Left ventricle myocardium superior (tissue), 1 donor: ENCODE measurements around the gene HECW1. TPM values are rescaled to one million over a fixed set of nuclear protein-coding genes. Genes with fewer than 3 reads are reported as not detected.
"Not testable (repeated sequence)": the region's sequence is repeated elsewhere in the genome, so short reads cannot be mapped to it uniquely, and the experiment has no call there.

Source experiments
- ATAC-seq: fragments of 200-7000 bp; cut with Tn5 transposase; one replicate; pipeline ENCODE4 v1.9.1; 2020; ENCODE audit warnings: mild to moderate bottlenecking, moderate library complexity
- DNase-seq: peaks from one replicate; pipeline ENCODE4 v3.0.0-alpha.2; 2020
- intact Hi-C: fragments of 100-400 bp; cut with micrococcal nuclease; formaldehyde crosslinking; loops from one replicate; pipeline ENCODE4 v1.11.0; 2022
- total RNA-seq: library from RNA; stranded (reverse); fragmentation: NEBNext Ultra II Directional; extraction: Animal tissue kit (Norgen Biotek cat#: 25700); gene quantifications from one replicate; pipeline ENCODE4 v1.2.1, GENCODE V29; 2021
- donor health status: DM: no; HTN: yes; CAD: no; lungs with severe emphysema.

The HECW1 gene
- total RNA-seq, 1 donor from 2014 or later, result not detected

DNA sequence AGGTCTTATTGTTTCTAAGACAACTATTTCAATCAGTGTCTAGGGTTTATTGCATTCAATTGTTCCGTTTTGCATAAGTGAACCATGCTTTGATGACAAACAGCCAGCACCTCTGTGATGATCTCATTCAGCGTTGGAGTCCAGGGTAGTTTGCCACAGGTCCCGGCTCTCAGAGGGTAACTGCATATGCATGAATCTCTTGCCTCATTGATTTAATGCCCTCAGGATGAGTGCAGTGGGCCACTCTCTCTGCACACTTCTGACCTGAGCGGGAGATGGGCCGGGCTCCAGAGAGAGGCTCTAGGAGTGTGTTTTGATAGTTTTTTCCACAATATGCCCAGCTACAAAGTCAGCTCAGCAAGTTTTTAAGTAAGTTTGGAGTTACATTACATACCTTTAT is 83.9 kb downstream of the HECW1 start:
- intact Hi-C loops, result no loop called here
- ATAC-seq, result no peak

DNA sequence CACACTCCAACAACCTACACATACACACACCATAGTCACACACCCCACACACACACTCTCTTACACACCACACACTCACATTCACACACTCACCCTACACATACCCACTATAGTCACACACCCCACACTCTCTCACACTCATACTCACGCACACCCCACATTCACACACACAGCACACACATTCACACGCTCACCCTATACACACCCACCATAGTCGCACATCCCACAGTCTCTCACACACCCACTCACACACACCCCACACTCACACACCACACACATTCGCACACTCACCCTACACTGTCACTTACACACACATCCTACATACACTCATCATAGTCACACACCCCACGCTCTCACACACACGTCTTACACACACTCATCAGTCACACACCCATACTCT is 85.6 kb downstream of the HECW1 start:
- no peak for ATAC-seq
- intact Hi-C loops, result no loop called here
- no peak for DNase-seq

More for the DNA sequence above, 83.9 kb downstream of the HECW1 start:
- DNase-seq, result no peak

DNA sequence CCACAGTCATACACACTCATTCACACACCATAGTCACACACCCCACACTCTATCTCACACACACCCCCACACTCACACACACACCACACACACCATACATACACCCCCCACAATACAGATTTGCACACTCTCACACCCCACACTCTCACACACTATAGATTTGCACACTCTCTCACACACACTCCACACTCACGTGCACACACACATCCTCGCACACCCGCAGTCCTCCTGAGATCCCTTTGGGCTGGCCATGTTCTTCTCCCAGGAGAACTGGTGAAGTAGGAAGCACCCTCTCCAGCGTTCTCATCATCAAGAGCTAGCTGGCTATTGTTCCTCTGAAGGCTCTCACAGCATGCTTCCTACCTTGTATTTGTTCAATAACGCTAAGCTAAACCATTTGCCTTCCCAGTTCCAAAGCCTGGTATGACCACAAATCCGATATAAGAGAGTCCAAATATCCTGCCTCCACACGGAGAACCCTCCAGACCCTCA is 86.2 kb downstream of the HECW1 start:
- intact Hi-C loops, result no loop called here
- DNase-seq (no peak), ATAC-seq (no peak)

DNA sequence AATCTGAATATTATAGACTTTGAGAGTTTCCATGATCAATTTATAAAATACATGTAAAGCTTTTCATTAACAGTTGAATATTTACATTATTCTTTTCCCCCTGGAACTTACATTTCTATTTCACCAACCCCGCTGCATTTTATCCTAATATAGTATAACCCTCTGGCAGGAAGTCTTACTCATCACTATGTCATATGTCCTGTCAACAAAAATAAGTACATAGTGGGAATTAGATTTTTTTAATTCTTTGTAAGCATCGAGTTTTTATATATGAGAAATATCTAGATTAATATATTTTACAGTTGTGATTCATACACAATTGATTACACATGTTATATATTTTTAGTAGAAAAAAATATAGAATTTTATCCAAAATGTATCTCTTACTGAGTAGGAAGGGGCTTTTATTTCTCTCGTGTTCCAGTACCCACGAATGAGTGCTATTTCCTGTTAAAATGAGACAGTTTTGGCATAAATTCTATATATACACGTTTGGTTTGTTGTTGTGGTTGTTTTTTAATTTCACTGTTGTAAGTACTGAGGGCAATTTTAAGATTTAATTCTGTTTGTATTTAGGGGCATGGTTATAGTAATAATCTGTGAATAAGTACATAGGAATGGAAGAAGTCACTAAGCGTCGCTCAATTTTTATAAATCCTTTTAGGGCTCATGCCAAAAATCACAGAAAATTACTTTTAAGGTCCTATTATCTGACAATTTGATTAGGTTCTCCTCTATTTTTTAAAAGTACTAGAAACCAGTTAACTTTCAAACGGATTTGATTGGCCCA is 87.1 kb downstream of the HECW1 start:
- no peak for ATAC-seq
- intact Hi-C loops, result no loop called here
- DNase-seq, result no peak

DNA sequence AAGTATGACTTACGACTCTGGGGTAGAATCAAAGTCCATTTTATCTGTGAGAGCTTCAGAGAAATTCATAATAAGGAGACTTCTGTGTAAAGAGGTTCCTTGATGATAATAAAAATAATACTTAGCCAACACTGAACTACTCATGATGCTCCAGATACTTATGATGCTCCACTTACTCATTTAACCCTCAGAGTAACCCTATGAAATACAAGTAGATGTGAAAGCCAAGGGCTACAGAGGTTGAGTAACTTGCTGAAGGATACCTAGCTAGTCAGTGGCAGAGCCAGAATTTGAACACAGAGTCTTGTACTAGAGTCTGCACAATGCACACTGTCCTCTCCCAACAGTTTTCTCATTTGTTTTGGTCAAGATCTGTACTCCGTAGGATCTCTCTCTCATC is 89.5 kb downstream of the HECW1 start:
- intact Hi-C loops, result no loop called here
- DNase-seq (no peak), ATAC-seq (no peak)

DNA sequence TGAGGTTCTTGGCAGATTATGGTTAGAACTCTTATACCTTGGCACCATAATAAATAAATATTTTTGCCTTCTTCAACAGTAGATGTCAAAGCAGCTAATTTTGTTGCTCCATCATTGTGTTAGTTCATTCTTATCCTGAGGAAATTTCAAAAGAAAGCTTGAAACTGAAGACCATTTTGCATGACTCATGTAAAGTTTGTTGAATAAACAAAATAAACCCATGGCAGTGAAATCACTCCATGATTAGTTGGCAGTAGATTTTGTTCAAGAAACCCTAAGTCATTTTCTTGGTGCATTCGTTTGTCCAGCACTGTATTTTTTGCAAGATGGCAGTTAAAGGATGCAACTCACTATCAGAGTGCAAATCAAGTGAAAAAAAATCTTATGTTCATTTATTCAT is 91.6 kb downstream of the HECW1 start:
- DNase-seq (no peak), ATAC-seq (no peak)
- intact Hi-C loops, result no loop called here

DNA sequence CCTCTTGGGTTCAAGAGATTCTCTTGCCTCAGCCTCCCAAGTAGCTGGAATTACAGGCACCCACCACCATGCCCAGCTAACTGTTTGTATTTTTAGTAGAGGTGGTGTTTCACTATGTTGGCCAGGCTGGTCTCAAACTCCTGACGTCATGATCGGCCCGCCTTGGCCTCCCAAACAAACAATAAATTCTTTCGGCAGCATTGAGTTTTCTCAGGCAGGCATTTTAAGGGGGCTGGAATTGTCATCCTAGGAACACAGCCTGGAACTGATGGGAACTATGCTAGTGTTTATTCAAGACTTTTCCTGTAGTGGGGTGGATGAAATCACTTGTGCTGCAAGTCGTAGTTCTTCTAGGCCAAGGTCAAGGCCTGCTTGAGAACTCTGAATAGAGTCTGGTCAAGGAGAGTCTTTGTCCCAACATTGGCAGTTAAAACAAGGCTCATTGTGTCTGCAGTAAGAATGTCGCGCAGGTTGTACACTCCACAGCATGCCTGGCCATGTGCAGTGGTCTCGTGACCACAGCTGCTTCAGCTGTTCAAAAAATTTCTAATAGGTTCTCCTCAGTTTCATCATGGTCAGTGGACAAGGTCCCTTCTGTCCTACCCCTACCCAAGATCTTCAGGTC is 92.8 kb downstream of the HECW1 start:
- ATAC-seq (no peak), DNase-seq (no peak)
- intact Hi-C loops, result no loop called here

DNA sequence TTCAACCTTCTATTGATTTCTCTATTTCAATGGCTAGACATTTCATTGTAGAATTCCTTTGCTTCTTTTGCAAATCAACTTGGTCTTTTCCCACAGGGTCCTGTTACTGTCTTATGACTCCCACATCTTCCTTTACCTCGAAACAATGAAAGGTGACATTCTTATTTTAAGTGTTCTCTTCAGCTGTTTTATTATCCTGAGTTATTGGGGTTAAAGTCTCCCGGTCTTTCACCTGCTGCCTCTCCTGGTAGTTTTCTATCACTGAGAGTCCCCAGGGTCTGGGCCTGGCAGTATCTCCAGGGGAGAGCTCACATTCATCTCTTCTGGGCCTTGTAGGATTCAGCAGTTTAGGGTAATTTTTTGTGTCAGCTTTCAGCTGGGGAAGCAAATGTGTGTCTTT is 95.8 kb downstream of the HECW1 start:
- intact Hi-C loops, result no loop called here
- no peak for DNase-seq
- no peak for ATAC-seq

DNA sequence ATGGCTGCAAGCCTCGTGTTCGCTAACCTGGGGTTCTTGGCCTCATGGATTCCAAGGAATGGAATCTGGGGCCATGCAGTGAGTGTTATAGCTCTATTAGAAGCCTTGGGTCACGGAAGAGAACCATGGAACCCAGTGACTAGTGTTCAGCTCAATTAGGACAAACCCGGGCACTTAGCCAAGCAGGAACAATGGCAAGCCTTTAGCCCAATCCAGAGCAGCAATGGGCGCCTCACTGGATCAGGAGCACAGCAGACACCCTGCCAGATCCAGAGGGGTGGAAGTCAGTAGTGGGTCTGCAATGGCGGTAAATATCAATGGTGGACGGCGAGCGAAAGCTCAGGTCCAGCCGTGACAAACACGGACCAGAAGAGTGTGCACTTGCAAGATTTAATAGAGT is 98.1 kb downstream of the HECW1 start:
- ATAC-seq, DNase-seq, intact Hi-C loops: not testable (repeated sequence)

DNA sequence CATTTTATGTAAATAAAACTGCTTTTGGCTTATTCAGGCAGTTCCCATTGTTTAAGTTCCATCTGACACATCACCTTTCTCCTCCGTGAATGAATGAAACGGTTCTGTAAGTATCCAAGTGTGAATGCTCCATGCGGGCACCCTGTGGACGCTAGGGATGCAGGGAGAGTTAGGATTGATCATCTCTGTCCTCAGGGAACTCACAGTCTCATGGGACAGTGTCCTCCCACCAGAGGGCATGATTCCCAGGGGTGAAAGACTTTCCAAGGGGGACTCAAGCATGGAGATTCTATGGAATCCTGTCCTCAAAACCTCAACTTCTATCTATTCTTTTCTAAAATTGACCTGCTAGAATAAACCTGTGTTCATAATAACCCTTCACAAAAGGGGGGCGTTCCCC is 98.8 kb downstream of the HECW1 start:
- intact Hi-C loops, result no loop called here
- DNase-seq, result no peak
- ATAC-seq, result no peak

DNA sequence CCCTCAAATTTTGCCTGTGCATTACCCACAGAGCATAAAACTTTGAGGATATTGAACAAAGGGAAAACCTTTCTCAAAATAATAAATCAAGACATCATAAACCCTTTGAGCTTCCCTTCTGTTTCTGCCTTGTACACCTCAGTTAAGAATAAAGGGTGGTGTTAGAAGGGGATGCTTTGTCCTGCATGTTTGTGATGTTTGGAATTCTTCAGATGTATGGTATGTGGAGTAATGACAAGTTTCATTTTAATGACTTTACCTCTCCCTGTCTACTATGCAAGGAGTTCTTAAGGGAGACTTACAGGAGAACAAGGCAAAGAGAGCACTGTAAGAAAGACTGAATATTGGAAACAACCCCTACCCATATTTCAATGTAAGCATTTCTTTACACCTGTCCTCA is 99.2 kb downstream of the HECW1 start:
- intact Hi-C loops, result no loop called here
- DNase-seq (no peak), ATAC-seq (no peak)

DNA sequence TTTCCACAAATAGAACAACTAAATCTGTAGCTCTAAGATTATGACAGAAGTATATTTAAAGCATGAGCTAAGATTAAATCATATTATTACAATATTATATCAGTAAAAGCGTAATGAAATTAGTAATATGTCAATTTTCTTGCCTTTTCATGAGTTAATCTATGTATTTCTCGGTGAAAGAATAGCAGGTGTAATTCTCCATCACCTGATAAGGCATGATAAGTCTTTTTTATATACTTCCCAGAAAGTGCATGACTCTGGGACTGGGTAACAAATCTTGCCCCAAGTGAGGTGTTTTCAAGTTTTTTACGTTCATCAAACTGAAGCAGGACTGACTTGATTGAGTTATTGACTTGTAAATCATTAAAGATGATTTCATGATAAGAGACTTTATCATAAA is 100.5 kb downstream of the HECW1 start:
- intact Hi-C loops, result no loop called here
- ATAC-seq, result no peak
- DNase-seq, result no peak

DNA sequence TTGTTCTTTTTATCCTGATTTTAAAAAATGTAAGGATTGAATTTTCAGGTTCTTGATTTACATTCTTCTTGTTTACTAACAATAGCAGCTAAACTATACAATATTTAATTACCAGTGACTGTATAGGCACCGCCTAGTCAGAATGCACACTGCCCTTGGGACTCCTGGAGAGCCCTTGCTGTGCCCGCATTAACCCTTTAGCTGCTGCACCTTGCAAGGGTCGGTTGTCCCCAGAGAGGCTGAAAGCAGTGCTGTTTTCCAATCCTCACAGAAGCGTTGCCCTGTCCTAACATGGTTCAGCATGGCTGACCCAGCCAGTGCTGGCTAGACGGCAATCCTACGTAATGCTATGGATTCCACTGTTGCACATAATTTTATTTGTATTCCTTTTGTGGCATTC is 102.6 kb downstream of the HECW1 start:
- DNase-seq (no peak), ATAC-seq (no peak)
- intact Hi-C loops, result no loop called here

DNA sequence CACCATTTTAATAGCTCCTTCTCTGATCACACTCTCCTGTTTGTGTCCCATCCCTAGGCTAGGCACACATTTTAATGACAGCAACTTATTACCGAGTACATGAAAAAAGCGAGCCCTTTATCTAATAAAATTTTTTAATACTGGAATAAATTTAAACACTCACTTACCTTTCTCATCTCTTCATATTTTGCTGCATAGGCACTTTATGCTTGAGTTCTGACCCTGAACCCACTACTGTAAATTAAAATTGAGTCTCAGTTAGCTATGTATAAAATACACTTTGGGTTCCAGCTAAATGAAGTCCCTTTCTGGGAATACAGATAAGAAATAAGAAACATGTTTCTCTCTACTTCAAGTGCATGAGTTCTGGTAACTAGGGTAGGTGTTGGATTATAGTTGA is 104.6 kb downstream of the HECW1 start:
- DNase-seq, result no peak
- ATAC-seq, result no peak
- intact Hi-C loops, result no loop called here

DNA sequence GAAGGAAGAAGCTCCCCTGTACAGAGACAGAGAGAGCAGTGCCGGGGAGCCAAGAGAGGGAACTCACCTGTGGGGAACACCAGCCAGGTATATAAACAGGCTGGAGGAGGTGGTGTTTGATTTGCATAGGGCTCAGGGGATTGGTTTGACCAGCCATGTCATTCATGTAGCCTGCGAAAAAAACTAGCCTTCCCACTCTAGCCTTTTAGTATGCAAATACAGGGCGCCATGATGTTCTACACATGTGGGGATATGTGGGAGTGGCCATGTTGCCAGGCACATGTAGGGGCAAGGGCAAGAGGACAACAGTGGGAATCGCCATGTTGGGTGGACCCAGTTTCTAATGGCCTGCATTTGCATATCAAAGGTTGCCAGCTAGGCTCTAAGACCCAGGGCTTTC is 106.5 kb downstream of the HECW1 start:
- DNase-seq, intact Hi-C loops, ATAC-seq: not testable (repeated sequence)

DNA sequence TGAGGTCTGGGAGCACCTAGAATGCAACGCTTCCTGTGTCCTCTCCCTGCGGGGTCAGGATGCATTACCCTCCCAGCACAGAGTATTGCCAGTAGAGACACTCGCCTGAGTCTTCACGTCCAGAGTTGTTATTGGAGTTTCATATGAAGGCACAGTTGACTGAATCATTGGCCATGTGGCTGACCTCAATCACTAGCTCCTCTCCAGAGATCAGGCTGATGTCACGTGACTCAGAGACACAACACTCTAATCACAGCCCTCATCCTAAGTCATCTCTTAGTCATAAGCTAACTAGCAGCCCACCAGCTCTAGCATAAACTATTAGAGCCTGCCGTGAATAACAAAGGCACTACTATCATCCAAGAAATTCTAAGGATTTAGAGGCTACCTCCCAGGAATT is 107.8 kb downstream of the HECW1 start:
- no peak for DNase-seq
- ATAC-seq, result no peak
- intact Hi-C loops, result no loop called here

DNA sequence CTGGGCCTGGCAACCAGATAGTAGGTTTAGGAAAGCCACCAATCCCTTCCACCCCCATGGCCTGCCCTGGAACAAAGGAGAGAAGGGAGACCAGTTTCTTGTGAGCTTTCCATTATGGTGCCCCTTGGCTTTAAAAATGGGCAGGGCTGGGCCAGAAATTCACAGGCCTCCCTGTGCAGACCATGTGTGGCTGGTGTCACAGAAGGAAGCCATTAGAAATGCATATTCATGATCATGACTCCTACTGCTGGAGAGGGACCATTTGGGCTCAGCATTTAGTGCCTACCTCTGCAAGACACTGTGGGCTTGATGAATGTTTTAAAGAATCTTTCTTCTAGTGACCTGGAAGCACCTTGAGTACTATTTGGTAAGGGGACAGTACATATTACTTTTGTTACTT is 108.3 kb downstream of the HECW1 start:
- intact Hi-C loops, result no loop called here
- ATAC-seq, result no peak
- no peak for DNase-seq

DNA sequence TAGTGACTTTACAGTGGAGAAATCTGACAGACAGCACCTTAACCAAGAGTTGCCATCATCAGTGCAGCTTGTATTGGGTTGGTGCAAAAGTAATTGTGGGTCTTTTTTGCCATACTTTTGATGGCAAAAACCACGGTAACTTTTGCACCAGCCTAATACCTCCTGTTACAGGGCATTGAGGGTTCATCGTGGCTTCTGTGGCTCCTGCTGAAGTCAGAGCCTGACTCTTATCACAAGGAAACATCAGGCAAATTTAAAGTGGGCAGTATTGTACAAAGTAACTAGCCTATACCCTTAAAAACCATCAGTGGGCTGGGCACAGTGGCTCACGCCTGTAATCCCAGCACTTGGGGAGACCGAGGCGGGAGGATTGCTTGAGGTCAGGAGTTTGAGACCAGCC is 117.4 kb downstream of the HECW1 start:
- DNase-seq, result no peak
- intact Hi-C loops, result no loop called here
- ATAC-seq, result no peak

DNA sequence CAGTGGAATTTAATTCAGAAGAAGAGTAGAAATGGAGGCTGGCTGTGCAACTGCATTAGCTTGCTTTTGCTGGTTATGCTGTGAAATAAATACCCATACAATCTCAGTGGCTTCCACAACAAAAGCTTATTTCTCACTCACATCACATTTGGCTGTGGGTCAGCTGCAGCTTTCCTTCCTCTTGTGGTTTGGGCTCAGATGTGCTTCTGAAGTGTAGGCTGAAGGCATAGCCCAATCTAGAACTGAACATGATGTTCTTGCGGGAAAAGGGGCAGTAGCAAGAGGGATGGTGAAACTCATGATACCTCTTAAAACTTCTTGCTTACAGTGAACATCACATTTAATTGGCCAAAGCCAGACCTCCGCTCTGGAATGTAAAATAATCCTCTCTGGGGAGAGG is 119.9 kb downstream of the HECW1 start:
- no peak for DNase-seq
- intact Hi-C loops, result no loop called here
- ATAC-seq, result no peak

DNA sequence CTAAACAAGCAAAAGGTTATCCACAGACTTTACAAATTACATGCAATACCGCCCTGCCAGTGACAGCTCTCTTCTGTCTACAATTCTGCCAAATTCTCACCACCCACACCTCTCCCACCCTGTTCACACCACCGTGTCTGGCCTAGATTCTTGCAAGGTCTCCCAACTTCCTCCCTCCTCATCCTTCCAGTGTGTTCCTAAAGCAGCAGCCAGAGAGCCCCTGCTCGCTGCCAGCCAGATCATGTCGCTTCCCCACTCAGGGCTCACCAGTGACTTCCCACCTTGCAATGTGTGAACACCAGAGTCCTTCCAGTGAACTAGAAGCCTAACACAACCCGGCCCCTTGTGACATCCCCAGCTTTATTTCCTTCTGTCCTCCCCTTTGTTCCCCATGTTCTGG is 121.6 kb downstream of the HECW1 start:
- no peak for DNase-seq
- intact Hi-C loops, result no loop called here
- no peak for ATAC-seq

DNA sequence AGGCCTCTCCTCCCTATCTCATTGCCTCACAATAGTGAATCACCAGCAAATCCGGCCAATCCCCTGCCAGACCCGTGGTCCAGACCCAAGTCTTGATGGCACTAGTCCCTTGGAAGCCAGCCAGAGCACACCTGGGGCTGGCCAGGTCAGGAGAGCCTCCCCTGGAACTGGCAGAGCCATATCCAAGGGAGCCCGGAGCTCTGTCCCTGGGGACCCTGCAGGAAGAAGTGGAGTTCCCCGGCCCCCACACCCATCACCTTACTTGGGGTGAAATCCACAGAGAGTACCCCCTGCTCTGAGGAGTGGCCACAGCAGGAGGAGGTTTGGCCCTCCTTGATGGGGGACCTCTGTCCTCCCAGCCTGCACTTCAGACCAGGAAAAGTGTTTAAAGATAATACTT is 122.5 kb downstream of the HECW1 start:
- intact Hi-C loops, result no loop called here
- ATAC-seq (no peak), DNase-seq (no peak)
